Measurements from ENCODE around the gene MSH3. TPM values are rescaled to one million over a fixed set of nuclear protein-coding genes. Genes with fewer than 3 reads are reported as not detected.

The MSH3 gene
- total and polyA plus RNA-seq, 2 donors from 2014 or later, result 7.0 to 22.1 TPM

- intact Hi-C loops (cut with DNase I), result no loop called here
- H3K4me1 ChIP-seq (ENCODE audit: control insufficient read depth in 2 of 3, insufficient read depth in 2 of 3, low read depth in 1 of 3, low read length in 3 of 3), result no peaks in the 10 kb centered on the region
- H3K4me3 ChIP-seq (ENCODE audit: low read length in 3 of 3), result no peak overlapping the region
- peaks cover 0 to 13% (median 4%) of the 10 kb centered on the region in 3 donors for H3K9me3 ChIP-seq (ENCODE audit: control insufficient read depth in 2 of 3, insufficient read depth in 1 of 3, low read length in 3 of 3)
- H3K27ac ChIP-seq (ENCODE audit: low read depth in 2 of 2, low read length in 2 of 2), result no peak overlapping the region
- no peaks in the 10 kb centered on the region for H3K27me3 ChIP-seq (ENCODE audit: control insufficient read depth, insufficient read depth, low read length)
- DNase-seq (no peak), FAIRE-seq (no peak)
- no peak overlapping the region for H3K9ac ChIP-seq (ENCODE audit: low read length in 3 of 3)
- H3K36me3 ChIP-seq (ENCODE audit: control insufficient read depth in 2 of 3, insufficient read depth in 3 of 3, low read length in 3 of 3), result peaks cover 0 to 4% (median 3%) of the 10 kb centered on the region in 3 donors
- TF ChIP-seq, protein P1, sequence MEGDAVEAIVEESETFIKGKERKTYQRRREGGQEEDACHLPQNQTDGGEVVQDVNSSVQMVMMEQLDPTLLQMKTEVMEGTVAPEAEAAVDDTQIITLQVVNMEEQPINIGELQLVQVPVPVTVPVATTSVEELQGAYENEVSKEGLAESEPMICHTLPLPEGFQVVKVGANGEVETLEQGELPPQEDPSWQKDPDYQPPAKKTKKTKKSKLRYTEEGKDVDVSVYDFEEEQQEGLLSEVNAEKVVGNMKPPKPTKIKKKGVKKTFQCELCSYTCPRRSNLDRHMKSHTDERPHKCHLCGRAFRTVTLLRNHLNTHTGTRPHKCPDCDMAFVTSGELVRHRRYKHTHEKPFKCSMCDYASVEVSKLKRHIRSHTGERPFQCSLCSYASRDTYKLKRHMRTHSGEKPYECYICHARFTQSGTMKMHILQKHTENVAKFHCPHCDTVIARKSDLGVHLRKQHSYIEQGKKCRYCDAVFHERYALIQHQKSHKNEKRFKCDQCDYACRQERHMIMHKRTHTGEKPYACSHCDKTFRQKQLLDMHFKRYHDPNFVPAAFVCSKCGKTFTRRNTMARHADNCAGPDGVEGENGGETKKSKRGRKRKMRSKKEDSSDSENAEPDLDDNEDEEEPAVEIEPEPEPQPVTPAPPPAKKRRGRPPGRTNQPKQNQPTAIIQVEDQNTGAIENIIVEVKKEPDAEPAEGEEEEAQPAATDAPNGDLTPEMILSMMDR (IDR thresholded peaks at IDR 0.05; ENCODE audit: borderline replicate concordance, extremely low read depth, insufficient read depth), result no peak
Observed at GRCh38 chr5:80852331-80853245, 198.1 kb downstream of the MSH3 start.

GRCh38 chr5:80853413-80853812 lies 199.0 kb downstream of the MSH3 start:
- Histone ChIP-seq H3K4me1 (ENCODE audit: control insufficient read depth in 2 of 3, insufficient read depth in 2 of 3, low read depth in 1 of 3, low read length in 3 of 3) (no peaks in the 10 kb centered on the region), H3K27me3 (ENCODE audit: control insufficient read depth, insufficient read depth, low read length) (no peaks in the 10 kb centered on the region), H3K27ac (ENCODE audit: low read depth in 2 of 2, low read length in 2 of 2) (no peak overlapping the region), H3K9ac (ENCODE audit: low read length in 3 of 3) (no peak overlapping the region), H3K36me3 (ENCODE audit: control insufficient read depth in 2 of 3, insufficient read depth in 3 of 3, low read length in 3 of 3) (peaks cover 0 to 4% (median 3%) of the 10 kb centered on the region in 3 donors), H3K9me3 (ENCODE audit: control insufficient read depth in 2 of 3, insufficient read depth in 1 of 3, low read length in 3 of 3) (peaks cover 0 to 13% (median 4%) of the 10 kb centered on the region in 3 donors), H3K4me3 (ENCODE audit: low read length in 3 of 3) (no peak overlapping the region)
- TF ChIP-seq, protein P1 (IDR thresholded peaks at IDR 0.05; ENCODE audit: borderline replicate concordance, extremely low read depth, insufficient read depth), result no peak
- DNase-seq (no peak), FAIRE-seq (no peak)
- intact Hi-C loops (cut with DNase I), result no loop called here

DNA sequence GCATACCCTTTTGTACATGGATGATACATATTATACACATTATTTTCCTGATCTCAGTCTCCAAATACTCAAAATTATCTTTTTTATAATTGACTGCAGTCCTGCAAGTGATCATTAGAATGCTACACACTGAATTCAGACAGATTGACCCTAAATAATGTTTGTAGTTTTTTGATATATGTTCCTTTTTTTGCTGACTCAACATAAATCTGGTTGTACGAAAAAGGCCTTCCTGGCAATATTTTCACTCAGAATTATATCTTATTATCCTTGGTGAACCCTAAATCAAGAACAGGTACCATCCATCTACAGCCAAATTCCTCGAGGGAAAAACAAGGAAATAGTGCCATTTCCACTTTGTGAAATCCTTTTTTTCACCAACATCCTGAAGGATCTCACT lies 200.1 kb downstream of the MSH3 start:
- Histone ChIP-seq H3K4me3 (ENCODE audit: low read length in 3 of 3) (no peak overlapping the region), H3K4me1 (ENCODE audit: control insufficient read depth in 2 of 3, insufficient read depth in 2 of 3, low read depth in 1 of 3, low read length in 3 of 3) (no peaks in the 10 kb centered on the region), H3K9me3 (ENCODE audit: control insufficient read depth in 2 of 3, insufficient read depth in 1 of 3, low read length in 3 of 3) (peaks cover 0 to 10% (median 4%) of the 10 kb centered on the region in 3 donors), H3K27ac (ENCODE audit: low read depth in 2 of 2, low read length in 2 of 2) (no peak overlapping the region), H3K9ac (ENCODE audit: low read length in 3 of 3) (no peak overlapping the region), H3K36me3 (ENCODE audit: control insufficient read depth in 2 of 3, insufficient read depth in 3 of 3, low read length in 3 of 3) (peaks cover 0 to 4% (median 3%) of the 10 kb centered on the region in 3 donors), H3K27me3 (ENCODE audit: control insufficient read depth, insufficient read depth, low read length) (no peaks in the 10 kb centered on the region)
- FAIRE-seq (no peak), DNase-seq (no peak)
- TF ChIP-seq, protein P1 (IDR thresholded peaks at IDR 0.05; ENCODE audit: borderline replicate concordance, extremely low read depth, insufficient read depth), result no peak
- intact Hi-C loops (cut with DNase I), result no loop called here
